ENCODE data around the gene ETF1. TPM values are rescaled to one million over a fixed set of nuclear protein-coding genes. Genes with fewer than 3 reads are reported as not detected.

The ETF1 gene
- total RNA-seq, 1 donor from 2014 or later, result 102 TPM

- intact Hi-C loops (cut with micrococcal nuclease), result no loop called here
These were observed 22.2 kb upstream of the ETF1 start for GRCh38 chr5:138565100-138565821.

GRCh38 chr5:138564242-138564641 lies 21.2 kb upstream of the ETF1 start:
- intact Hi-C loops (cut with micrococcal nuclease), result no loop called here

- intact Hi-C loops (cut with micrococcal nuclease), result no loop called here
These were observed 20.5 kb upstream of the ETF1 start for GRCh38 chr5:138563340-138564118.

GRCh38 chr5:138560971-138561370 lies 17.9 kb upstream of the ETF1 start:
- intact Hi-C loops (cut with micrococcal nuclease), result no loop called here

- intact Hi-C loops (cut with micrococcal nuclease), result no loop called here
These were observed 16.9 kb upstream of the ETF1 start for GRCh38 chr5:138559937-138560336.

GRCh38 chr5:138557677-138558076 lies 14.6 kb upstream of the ETF1 start:
- intact Hi-C loops (cut with micrococcal nuclease), result no loop called here

GRCh38 chr5:138554143-138554542 lies 11.1 kb upstream of the ETF1 start:
- intact Hi-C loops (cut with micrococcal nuclease), result no loop called here

GRCh38 chr5:138553437-138554095 lies 10.5 kb upstream of the ETF1 start:
- intact Hi-C loops (cut with micrococcal nuclease), result no loop called here

- intact Hi-C loops (cut with micrococcal nuclease), result no loop called here
These were observed 9.6 kb upstream of the ETF1 start for GRCh38 chr5:138552657-138553056.

- intact Hi-C loops (cut with micrococcal nuclease), result no loop called here
These were observed 6.4 kb upstream of the ETF1 start for GRCh38 chr5:138549414-138549813.

GRCh38 chr5:138545919-138546562 lies 3.0 kb upstream of the ETF1 start:
- intact Hi-C loops (cut with micrococcal nuclease), result no loop called here

- intact Hi-C loops (cut with micrococcal nuclease), result loop anchor here (5.0 kb wide), 1 partner anchor 858 kb away; the partner anchor contains the start of gene SPATA24
These were observed 1.4 kb upstream of the ETF1 start for GRCh38 chr5:138544181-138545134.

GRCh38 chr5:138543730-138544104 lies 681 bp upstream of the ETF1 start:
- intact Hi-C loops (cut with micrococcal nuclease), result loop anchor here (1.0 to 5.0 kb wide), 15 partner anchors 32 to 1017 kb away; partner anchors contain the start of genes BRD8, CDC23, FAM13B and HNRNPA0

GRCh38 chr5:138542180-138542955 lies 668 bp downstream of the ETF1 start:
- intact Hi-C loops (cut with micrococcal nuclease), result loop anchor here (2.0 to 5.0 kb wide), 4 partner anchors 656 to 1018 kb away; partner anchors contain the start of genes PAIP2, SIL1, SPATA24 and UBE2D2

GRCh38 chr5:138541511-138542179 lies 1.4 kb downstream of the ETF1 start:
- intact Hi-C loops (cut with micrococcal nuclease), result loop anchor here (2.0 to 5.0 kb wide), 4 partner anchors 657 to 1019 kb away; partner anchors contain the start of genes PAIP2, SIL1, SPATA24 and UBE2D2

GRCh38 chr5:138539791-138540190 lies 3.2 kb downstream of the ETF1 start:
- intact Hi-C loops (cut with micrococcal nuclease), result loop anchor here (5.0 kb wide), 1 partner anchor 863 kb away; the partner anchor contains the start of gene SPATA24

GRCh38 chr5:138538943-138539627 lies 4.0 kb downstream of the ETF1 start:
- intact Hi-C loops (cut with micrococcal nuclease), result no loop called here

- intact Hi-C loops (cut with micrococcal nuclease), result no loop called here
These were observed 6.2 kb downstream of the ETF1 start for GRCh38 chr5:138536665-138537315.

Measured in T-helper 2 cell treated with Interferon-gamma antibody and Interleukin-4, amounts not matched to agents 100 ng/mL and 5 ng/mL, for 36 hours (primary cell).